Measurements from ENCODE around the gene FBXO44.

Gene FBXO44

DNA sequence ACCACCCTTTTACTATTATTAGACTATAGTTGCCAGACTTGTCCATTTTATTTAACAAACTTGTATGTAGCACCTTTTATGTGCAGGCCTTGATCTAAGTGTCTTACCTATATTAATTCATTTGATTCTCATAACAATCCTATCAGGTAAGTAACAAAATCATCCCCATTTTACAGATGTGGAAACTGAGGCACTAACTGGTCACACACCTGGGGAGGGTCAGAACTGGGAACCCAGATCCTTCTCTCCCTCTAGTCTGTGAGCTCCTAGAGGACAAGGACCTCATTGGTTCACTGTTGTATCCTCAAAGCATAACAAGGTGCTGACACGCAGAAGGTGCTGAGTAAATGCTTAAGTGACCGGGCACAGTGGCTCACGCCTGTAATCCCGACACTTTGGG, 15.3 kb upstream of the FBXO44 start:
- DNase-seq (ENCODE audit: low spot score) = no peak

DNA sequence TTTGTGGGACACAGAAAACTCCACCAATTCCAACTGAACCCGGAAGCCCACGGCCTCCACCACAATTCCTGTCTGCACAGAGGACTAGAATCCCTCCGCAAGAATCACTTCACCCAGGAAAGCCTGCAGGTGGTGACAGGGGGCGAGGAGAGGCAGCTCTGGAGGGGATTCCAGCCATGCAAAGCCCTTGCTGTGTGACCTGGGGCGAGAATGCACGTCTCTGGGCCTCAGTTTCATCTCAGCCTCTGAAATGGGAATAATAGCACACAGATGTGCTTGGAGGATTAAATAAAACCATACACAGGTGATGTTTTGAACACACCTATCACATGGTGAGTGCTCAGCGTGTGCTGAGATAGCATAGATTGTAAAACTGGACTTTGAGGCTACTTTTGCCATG, 14.6 kb upstream of the FBXO44 start:
- DNase-seq (ENCODE audit: low spot score) = no peak

- no peak for DNase-seq (ENCODE audit: low spot score)
Measured at GRCh38 chr1:11640944-11641343, 13.7 kb upstream of the FBXO44 start.

- DNase-seq (ENCODE audit: low spot score) = no peak
Measured at GRCh38 chr1:11641776-11642305, 12.8 kb upstream of the FBXO44 start.

- DNase-seq (ENCODE audit: low spot score) = peak; percentile 89
Measured at GRCh38 chr1:11642418-11643017, 12.2 kb upstream of the FBXO44 start.

- DNase-seq (ENCODE audit: low spot score) = no peak
Measured at GRCh38 chr1:11643782-11644181, 10.9 kb upstream of the FBXO44 start.

DNA sequence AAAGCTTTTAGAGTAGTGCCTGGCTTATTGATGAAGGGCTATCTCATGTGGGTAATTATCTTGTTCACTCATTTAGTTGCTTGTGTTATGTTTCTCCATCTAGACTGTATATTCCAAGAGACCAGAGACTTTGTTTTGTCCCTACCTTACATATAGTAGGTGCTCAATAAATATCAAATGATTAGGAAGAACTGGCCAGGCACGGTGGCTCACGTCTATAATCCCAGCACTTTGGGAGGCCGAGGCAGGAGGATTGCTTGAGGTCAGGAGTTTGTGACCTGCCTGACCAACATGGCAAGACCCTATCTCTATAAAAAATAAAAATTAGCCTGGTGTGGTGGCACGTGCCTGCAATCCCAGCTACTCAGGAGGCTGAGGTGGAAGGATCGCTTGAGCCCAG, 9.4 kb upstream of the FBXO44 start:
- no peak for DNase-seq (ENCODE audit: low spot score)

DNA sequence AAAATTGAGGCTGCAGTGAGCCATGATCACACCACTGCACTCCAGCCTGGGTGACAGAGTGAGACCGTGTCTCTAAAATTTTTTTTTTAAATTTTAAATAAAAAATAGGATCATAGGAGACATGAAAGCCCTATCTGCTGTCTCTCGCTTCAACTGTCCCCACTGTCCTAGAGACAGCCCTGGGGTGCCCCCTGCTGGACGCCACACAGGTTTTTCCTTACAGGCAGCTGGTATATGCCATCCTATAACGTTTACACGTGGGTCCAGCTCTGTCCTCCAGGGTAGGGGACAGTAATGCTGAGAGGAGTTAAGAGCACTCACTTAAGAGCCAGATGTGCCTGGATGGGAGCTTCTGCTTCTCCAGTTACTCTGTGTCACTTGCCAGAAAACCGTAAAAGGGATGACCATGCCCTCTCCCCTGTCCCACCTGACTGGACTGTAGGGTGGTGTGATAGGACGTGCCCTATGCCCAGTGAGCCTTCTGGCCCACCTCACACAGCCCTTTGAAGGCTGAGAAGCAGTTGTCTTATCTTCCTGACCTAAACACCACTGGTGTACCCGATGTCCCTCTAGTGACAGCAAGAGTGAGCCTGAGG, 8.9 kb upstream of the FBXO44 start:
- DNase-seq (ENCODE audit: low spot score) = peak; percentile 80

DNA sequence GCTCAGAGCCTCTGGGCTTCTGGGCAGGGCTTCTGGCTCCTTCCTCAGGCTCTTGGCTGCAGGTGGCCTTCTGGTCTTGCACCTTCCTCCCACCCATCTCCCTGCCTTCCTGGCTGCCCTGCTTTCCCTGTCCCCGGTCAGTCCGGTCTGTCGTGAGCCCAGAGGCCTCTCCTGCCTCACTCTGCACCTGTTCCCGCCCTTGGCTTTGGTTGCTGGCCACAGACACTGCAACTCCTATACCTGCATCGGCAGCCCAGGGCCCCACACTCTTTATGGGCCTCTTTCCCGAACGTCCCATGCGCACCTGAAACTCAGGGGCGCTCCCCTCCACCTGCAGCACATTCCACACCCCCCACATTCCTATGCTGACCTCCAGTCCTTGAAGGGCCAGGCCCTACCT, 8.4 kb upstream of the FBXO44 start:
- DNase-seq (ENCODE audit: low spot score) = no peak

DNA sequence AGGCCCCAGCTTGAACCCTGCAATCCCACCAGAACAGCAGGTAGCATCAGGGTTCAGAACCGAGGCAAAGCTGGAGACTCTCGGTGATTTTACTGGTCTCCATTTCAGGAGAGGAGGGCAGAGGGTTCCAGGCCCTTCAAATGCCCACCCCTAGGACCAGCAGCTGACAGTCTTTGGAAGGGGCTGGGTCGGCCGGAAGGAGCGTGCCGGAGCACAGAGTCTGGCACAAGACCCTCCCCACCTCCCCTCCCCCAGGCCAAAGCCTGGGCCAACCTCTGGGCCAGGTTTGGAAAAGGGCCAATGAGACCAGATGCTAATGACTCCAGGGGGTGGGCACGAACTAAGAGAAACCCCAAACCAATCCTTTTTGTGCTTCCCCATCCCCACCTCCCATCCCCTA, 7.3 kb upstream of the FBXO44 start:
- no peak for DNase-seq (ENCODE audit: low spot score)

DNA sequence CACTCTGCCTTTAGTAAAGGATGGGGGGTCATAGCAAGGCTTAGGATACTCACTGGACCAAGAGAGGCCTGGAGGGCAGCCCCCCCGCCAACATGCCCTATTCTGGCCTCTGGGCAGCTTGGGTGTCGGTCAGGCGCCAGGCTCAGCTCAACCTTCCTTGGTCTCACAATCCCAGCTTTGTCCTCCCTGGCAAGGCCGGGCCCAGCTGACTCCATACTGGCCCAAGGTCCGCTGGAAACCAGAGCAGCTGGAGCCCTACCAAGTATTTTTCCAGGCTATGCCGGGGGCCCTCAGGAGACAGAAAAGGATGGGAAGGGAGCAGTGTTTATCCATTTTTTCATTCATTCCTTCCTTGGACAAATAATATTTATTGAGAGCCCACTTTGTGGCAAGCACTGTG, 6.6 kb upstream of the FBXO44 start:
- DNase-seq (ENCODE audit: low spot score) = no peak

DNA sequence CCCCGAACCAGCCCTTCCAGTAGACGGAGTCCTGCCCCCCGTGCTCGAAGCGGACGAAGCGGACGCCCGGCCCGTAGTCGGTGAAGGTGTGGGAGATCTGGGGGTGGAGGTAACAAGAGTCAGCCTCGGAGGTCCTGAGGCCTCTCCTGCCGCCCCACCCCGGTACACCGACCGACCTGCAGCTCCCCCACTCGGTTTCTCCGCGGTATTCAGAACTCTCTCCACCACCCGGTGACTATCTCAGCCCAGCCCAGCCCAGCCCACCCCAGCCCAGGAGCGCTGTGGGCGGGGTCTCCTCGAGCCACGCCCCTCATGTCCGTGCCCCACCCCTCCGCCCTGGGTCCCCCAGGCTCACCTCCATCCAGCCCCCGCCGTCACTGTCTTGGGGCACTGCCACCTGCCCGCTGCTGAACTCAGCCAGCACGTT, 5.9 kb upstream of the FBXO44 start:
- DNase-seq (ENCODE audit: low spot score) = peak; percentile 47

- DNase-seq (ENCODE audit: low spot score) = no peak
Measured at GRCh38 chr1:11649237-11649623, 5.4 kb upstream of the FBXO44 start.

GRCh38 chr1:11649624-11650330, 4.9 kb upstream of the FBXO44 start:
- no peak for DNase-seq (ENCODE audit: low spot score)

DNA sequence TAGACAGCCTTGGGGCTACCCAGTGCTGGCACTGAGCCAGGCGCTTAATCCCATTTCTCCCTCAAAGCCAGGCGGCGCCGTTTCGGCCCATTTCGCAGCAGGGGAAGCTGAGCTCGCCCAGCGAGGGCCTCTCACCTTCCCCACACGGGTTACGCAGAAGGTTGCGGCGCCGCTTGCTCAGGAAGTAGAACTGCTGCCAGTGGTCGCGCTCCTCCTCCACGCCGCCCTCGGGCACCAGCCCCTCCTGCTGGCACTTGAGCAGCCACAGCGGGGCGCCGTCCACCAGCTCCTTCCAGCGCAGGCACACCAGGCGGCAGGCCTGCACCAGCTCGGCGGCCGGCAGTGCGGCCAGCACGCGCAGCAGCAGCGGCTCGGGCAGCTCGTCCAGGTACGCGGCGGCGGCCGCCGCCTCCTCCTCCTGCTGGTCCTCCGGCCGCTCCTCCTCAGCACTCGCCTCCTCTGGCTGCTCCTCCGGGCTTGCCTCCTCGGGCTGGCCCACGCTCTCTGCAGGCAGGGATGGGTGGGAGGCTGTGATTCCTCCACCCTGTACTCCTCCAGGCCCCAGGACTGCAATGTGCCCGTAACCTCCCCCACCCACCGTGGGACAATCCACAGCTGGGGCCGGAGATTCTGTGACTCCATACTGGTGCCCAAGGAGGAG, 4.2 kb upstream of the FBXO44 start:
- peak; percentile 83 for DNase-seq (ENCODE audit: low spot score)

DNA sequence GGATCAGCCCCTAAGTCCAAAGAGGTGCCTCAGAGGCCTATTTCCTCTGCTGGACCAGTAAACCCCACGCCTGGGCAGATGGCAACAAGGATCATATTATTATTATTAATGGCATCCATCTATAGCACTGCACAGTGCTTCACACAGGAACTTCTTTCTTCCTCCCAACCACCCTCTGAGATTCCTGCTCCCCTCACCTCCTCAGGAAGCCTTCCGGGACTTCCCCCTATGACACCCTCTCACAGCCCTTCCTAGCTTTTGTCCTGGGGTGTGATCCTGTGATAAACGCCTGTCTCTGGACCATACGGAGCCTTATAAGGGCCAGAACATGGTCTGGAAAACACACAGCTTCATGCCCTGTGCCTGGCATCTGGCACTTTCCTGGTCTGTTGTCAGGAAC, 3.7 kb upstream of the FBXO44 start:
- DNase-seq (ENCODE audit: low spot score) = no peak

DNA sequence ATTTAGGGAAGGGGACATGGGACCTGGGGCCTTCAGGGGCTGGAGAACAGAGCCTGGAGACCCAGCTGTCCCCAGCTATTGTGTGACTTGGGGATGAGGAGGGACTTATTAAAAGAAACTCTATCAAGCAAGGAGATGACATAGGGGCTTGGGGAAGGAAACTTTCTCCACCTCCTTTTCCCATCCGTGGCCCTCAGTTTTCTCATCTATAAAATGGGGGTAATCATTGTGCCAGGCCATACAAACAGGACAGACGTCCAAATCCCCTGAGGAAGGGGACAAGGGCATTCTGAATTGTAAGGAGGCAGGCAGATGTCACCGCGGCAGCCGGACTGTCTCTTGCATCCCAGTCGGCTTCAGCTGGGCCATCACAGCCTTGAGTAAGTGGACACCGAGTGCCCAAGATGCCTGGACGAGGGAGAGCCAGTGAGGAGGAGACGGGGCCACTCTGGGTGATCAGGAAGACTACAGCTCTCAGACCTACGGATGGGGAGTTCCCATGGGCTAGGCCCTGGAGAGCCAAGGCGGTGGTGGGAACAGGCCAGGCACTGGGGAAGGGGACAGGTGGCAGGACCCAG, 2.4 kb upstream of the FBXO44 start:
- no peak for DNase-seq (ENCODE audit: low spot score)

GRCh38 chr1:11653101-11653860, 1.4 kb upstream of the FBXO44 start:
- no peak for DNase-seq (ENCODE audit: low spot score)

DNA sequence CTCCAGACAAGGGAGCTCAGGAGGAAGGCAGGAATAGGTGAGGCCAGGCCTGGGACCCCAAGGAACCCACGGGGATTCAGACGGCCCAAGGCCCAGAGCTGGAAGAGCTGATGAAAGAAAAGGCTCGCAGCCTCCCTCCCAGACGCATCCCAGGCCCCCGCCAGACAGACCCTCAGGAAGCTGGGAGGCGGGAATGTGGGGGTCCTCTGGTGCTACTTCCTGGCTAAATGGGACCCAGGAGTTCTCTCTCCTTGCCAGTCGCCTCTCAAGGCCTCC, 878 bp upstream of the FBXO44 start:
- DNase-seq (ENCODE audit: low spot score) = no peak

DNA sequence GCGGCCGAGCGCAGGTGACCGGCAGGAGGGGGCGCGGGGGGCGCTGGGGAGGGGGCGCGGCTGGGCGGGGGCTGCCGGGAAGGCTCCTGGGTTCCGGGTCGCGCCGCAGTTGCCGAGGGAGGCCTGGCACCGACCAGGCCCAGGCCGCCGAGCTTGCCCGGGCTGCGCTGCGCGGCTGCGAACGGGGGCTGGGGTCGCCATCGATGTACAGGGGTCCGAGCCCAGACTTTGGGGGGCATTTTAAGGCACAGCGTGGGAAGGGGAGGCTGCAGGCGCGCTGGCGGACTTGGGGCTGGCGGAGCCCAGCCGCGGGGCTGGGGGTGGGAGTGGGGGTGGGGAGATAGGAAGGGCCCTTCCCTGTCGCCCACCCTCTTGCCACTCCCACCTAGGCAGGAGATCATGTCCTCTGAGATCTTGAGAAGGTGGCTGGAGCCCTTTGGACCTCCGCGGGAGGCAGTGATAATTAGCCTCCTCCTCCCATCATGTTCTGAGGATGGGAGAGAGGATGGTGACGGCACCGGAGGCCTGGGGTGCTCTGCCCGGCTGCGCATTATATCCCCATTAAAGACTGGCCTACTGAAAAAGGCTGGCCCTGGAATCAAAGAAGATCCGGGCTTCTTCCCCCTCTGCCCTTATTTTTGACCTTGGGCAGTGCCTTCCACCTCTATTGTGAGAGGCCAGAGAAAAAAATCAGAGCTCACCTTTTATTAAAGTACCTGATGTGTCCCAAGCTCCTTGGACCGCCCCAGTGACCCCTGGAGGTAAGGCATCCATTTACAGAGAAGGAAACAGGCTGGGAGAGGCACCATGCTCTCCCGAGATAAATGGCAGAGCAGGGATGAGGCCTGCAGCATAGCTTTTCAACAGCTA, 497 bp downstream of the FBXO44 start:
- no peak for DNase-seq (ENCODE audit: low spot score)

DNA sequence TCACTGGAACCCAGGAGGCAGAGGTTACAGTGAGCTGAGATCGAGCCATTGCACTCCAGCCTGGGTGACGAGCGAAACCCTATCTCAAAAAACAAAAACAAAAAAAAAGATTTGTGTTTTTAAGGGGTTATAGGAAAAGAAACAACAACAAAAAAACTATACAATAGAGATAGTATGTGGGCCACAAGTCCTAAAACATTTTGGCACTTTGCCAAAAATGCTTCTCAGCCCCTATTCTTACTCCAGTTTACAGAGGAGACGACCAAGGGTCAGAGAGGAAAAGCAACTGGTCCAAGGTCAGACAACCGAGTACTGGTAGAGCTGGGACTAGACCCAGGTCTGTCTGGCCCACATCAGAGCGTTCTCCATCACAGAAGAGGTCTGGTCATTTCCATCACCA, 3.0 kb downstream of the FBXO44 start:
- no peak for DNase-seq (ENCODE audit: low spot score)
